ENCODE data around the gene AGFG1. TPM values are rescaled to one million over a fixed set of nuclear protein-coding genes. Genes with fewer than 3 reads are reported as not detected.

The AGFG1 gene
- total RNA-seq, 2 donors from 2014 or later, result 47.8 to 75.7 TPM

GRCh38 chr2:227545990-227546389 lies 74.0 kb downstream of the AGFG1 start:
- peaks cover 0 to 4% of the 10 kb centered on the region in 2 donors for H3K9me3 ChIP-seq
- H3K4me1 ChIP-seq, result no peaks in the 10 kb centered on the region
- DNase-seq (ENCODE audit: low spot score), result no peak
- no peak overlapping the region for H3K4me3 ChIP-seq
- H3K27ac ChIP-seq, result no peak overlapping the region
- no peaks in the 10 kb centered on the region for H3K27me3 ChIP-seq
- H3K36me3 ChIP-seq, result peaks cover 18% of the 10 kb centered on the region
- TF ChIP-seq CTCF (IDR thresholded peaks at IDR 0.05), result no peak

GRCh38 chr2:227551836-227552235 lies 79.9 kb downstream of the AGFG1 start:
- TF ChIP-seq CTCF (IDR thresholded peaks at IDR 0.05), result no peak
- no peaks in the 10 kb centered on the region for H3K4me1 ChIP-seq
- H3K27ac ChIP-seq, result no peak overlapping the region
- H3K27me3 ChIP-seq, result no peaks in the 10 kb centered on the region
- no peak for DNase-seq (ENCODE audit: low spot score)
- H3K4me3 ChIP-seq, result no peak overlapping the region
- peaks cover 31% of the 10 kb centered on the region for H3K36me3 ChIP-seq
- H3K9me3 ChIP-seq, result no peaks in the 10 kb centered on the region

GRCh38 chr2:227562581-227562980 lies 90.6 kb downstream of the AGFG1 start:
- Histone ChIP-seq H3K4me1 (no peaks in the 10 kb centered on the region), H3K36me3 (peaks cover 7% of the 10 kb centered on the region), H3K9me3 (no peaks in the 10 kb centered on the region), H3K4me3 (no peak overlapping the region), H3K27me3 (no peaks in the 10 kb centered on the region), H3K27ac (no peak overlapping the region)
- no peak for TF ChIP-seq CTCF (IDR thresholded peaks at IDR 0.05)
- DNase-seq (ENCODE audit: low spot score), result no peak

GRCh38 chr2:227565080-227565479 lies 93.1 kb downstream of the AGFG1 start:
- DNase-seq (ENCODE audit: low spot score), result no peak
- Histone ChIP-seq H3K4me3 (no peak overlapping the region), H3K36me3 (no peaks in the 10 kb centered on the region), H3K27me3 (no peaks in the 10 kb centered on the region), H3K4me1 (no peaks in the 10 kb centered on the region), H3K9me3 (no peaks in the 10 kb centered on the region), H3K27ac (no peak overlapping the region)
- no peak for TF ChIP-seq CTCF (IDR thresholded peaks at IDR 0.05)

GRCh38 chr2:227566012-227566411 lies 94.1 kb downstream of the AGFG1 start:
- Histone ChIP-seq H3K9me3 (no peaks in the 10 kb centered on the region), H3K4me1 (no peaks in the 10 kb centered on the region), H3K27me3 (no peaks in the 10 kb centered on the region), H3K27ac (no peak overlapping the region), H3K4me3 (no peak overlapping the region), H3K36me3 (no peaks in the 10 kb centered on the region)
- no peak for TF ChIP-seq CTCF (IDR thresholded peaks at IDR 0.05)
- no peak for DNase-seq (ENCODE audit: low spot score)

DNA sequence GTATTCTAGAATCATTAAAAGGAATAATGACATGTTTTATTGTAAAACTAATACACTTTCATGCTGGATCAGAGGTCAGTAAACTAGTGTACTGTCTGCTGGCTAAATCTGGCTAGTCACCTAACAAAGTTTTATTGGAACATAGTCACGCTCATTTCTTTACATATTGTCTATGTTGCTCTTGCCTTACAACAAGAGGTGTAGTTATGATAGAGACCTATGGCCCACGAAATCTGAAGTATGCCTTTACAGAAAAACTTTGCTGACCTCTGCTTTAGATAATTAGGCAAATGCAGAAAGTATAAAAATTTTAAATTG lies 96.9 kb downstream of the AGFG1 start:
- Histone ChIP-seq H3K36me3 (no peaks in the 10 kb centered on the region), H3K9me3 (no peaks in the 10 kb centered on the region), H3K27ac (no peak overlapping the region), H3K4me1 (no peaks in the 10 kb centered on the region), H3K27me3 (no peaks in the 10 kb centered on the region), H3K4me3 (no peak overlapping the region)
- no peak for TF ChIP-seq CTCF (IDR thresholded peaks at IDR 0.05)
- DNase-seq (ENCODE audit: low spot score), result no peak

Data from right atrium auricular region (tissue), 2 donors.